Kidney (tissue), 11 donors: ENCODE data around the gene RPS15A. TPM values are rescaled to one million over a fixed set of nuclear protein-coding genes. Genes with fewer than 3 reads are reported as not detected.
"Not testable (repeated sequence)": the region's sequence is repeated elsewhere in the genome, so short reads cannot be mapped to it uniquely, and the experiment has no call there.

Experiments used
- DNase-seq, 5 donors: peaks; one replicate each; pipeline ENCODE4 v3.0.0-alpha.2; 2013 to 2020
- FAIRE-seq: peaks from 2 replicates; lab custom pipeline; 2012; peaks lifted over from hg19 to GRCh38; lab: Jason Lieb, UNC
- H3K27ac ChIP-seq, 2 donors: one replicate each; pipeline ENCODE4 v1.7.0; 2013; ENCODE audit warnings: low read depth in 2 of 2, low read length in 2 of 2, inconsistent platforms in 1 of 2
- H3K27me3 ChIP-seq: one replicate; pipeline ENCODE4 v1.7.1; 2013; ENCODE audit warnings: low read length, inconsistent platforms; ENCODE audit not compliant: control insufficient read depth, insufficient read depth
- H3K36me3 ChIP-seq, 3 donors: one replicate each; pipeline versions ENCODE4 v1.7.0 to v1.7.1; 2013; ENCODE audit warnings: low read length in 3 of 3, control low read depth in 1 of 3, inconsistent platforms in 1 of 3; ENCODE audit not compliant: insufficient read depth in 3 of 3, control insufficient read depth in 2 of 3
- H3K4me1 ChIP-seq, 3 donors: one replicate each; pipeline versions ENCODE4 v1.7.0 to v1.7.1; 2013; ENCODE audit warnings: low read length in 3 of 3, inconsistent platforms in 1 of 3, low read depth in 1 of 3; ENCODE audit not compliant: control insufficient read depth in 2 of 3, insufficient read depth in 2 of 3
- H3K4me3 ChIP-seq, 3 donors: one replicate each; pipeline versions ENCODE4 v1.7.0 to v1.8.1; 2013; ENCODE audit warnings: low read length in 3 of 3, control low read depth in 1 of 3, inconsistent platforms in 1 of 3
- H3K9ac ChIP-seq, 3 donors: one replicate each; pipeline versions ENCODE4 v1.7.0 to v1.7.1; 2013; ENCODE audit warnings: low read length in 3 of 3, control low read depth in 1 of 3, inconsistent platforms in 1 of 3
- H3K9me3 ChIP-seq, 3 donors: one replicate each; pipeline versions ENCODE4 v1.7.0 to v1.7.1; 2013; ENCODE audit warnings: low read length in 3 of 3, control low read depth in 1 of 3, inconsistent platforms in 1 of 3; ENCODE audit not compliant: control insufficient read depth in 2 of 3, insufficient read depth in 1 of 3
- intact Hi-C: fragments of 100-400 bp; cut with DNase I; formaldehyde crosslinking; loops from one replicate; pipeline ENCODE4 v1.11.1; 2022
- polyA plus RNA-seq: library from polyadenylated mRNA; stranded (reverse); fragments of 350-450 nt; fragmentation: Illumina TruSeq; extraction: RNeasy Lipid Tissue Mini Kit (QIAGEN cat#74804); gene quantifications from one replicate; pipeline ENCODE4 v1.2.3, GENCODE V29; 2014; ENCODE audit warnings: low read depth, low replicate concordance; ENCODE audit not compliant: insufficient read depth
- total RNA-seq: library from RNA; stranded (reverse); fragmentation: NEBNext Ultra II Directional; extraction: Animal tissue kit (Norgen Biotek cat#: 25700); gene quantifications from one replicate; pipeline ENCODE4 v1.2.1, GENCODE V29; 2021
- donor health status: control.
- donor health status: control.
- donor health status: DM: yes; HTN: yes; CAD: no.
- donor health status: Normal renal cell carcinoma (clear cell type).

RPS15A gene
- total and polyA plus RNA-seq, 2 donors from 2014 or later = 918 to 1,519 TPM

- H3K4me1 ChIP-seq, H3K27ac ChIP-seq, H3K9me3 ChIP-seq, H3K27me3 ChIP-seq, H3K4me3 ChIP-seq, H3K36me3 ChIP-seq, H3K9ac ChIP-seq, DNase-seq, FAIRE-seq, intact Hi-C loops: not testable (repeated sequence)
These were observed 12.5 kb downstream of the RPS15A start for GRCh38 chr16:18777664-18778063.

DNA sequence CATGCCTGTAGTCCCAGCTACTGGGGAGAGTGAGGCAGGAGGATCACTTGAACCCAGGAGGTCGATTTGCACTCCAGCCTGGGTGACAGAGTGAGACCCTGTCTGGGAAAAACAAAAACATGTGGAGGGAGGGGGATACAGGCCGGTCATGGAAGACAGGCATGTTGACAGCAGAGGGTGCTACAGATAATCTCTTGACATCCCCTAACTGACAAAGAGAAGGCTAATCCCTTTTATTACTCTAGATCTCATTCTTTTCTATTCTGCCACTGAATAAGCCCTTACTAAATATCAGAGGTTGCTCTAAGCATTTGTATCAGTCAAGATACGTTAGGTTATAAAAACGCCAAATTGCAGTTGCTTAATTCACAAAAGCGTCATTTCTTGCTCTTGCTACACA lies 13.8 kb downstream of the RPS15A start:
- H3K4me3 ChIP-seq, H3K27ac ChIP-seq, H3K9me3 ChIP-seq, FAIRE-seq, H3K27me3 ChIP-seq, H3K9ac ChIP-seq, H3K4me1 ChIP-seq, intact Hi-C loops, DNase-seq, H3K36me3 ChIP-seq: not testable (repeated sequence)

DNA sequence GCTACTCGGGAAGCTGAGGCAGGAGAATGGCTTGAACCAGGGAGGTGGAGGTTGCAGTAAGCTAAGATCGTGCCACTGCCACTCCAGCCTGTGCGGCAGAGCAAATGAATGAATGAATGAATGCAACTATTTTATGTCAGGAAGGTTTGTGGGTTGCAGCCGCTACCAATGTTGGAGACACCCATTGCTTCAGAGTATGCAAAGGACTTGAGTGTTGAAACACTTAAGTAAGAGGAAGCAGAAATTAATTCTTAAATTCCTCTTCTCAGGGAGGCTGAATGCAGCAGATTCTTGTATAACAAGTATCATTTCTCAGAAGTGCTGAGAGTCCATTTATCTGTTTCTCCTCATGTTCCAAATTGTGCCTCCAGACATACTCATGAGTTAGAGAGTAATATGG lies 15.5 kb downstream of the RPS15A start:
- FAIRE-seq, H3K4me1 ChIP-seq, H3K9me3 ChIP-seq, H3K4me3 ChIP-seq, H3K27me3 ChIP-seq, H3K27ac ChIP-seq, H3K9ac ChIP-seq, DNase-seq, H3K36me3 ChIP-seq, intact Hi-C loops: not testable (repeated sequence)

DNA sequence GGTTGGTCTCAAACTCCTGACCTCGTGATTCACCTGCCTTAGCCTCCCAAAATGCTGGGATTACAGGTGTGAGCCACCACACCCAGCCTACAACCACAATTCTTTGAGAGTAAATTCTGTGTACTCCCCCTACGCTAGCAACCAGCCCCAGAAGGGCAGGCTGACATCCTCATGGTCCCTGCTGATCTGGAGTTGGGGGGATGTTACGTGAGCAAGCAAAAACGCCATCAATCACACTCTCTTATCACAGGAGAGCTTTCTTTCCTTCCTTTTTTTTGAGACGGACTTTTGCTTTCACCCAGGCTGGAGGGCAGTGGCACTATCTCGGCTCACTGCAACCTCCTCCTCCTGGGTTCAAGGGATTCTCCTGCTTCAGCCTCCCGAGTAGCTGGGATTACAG lies 18.0 kb downstream of the RPS15A start:
- not testable (repeated sequence) for DNase-seq, FAIRE-seq

DNA sequence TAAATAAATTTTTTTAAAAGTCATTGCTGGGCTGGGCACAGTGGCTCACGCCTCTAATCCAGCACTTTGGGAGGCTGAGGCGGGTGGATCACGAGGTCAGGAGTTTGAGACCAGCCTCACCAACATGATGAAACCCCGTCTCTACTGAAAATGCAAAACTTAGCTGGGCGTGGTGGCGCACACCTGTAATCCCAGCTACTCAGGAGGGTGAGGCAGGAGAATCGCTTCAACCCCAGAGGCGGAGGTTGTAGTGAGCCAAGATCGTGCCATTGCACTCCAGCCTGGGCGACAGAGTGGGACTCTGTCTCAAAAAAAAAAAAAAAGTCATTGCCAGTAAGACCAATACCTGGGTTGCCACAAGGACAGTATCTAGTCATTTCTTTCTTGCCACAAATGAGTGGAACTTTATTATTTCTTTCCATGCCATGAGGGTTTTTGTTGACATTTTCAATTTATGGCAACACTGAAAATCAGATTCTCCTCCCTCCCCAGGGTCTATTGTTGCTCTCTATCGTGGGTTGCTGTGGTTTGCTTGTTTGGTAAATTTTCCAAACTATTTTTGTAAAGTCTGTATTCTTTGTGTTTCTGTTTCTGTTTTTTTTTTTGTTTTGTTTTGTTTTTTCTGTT lies 19.7 kb downstream of the RPS15A start:
- H3K4me1 ChIP-seq, H3K4me3 ChIP-seq, H3K9me3 ChIP-seq, H3K27me3 ChIP-seq, FAIRE-seq, intact Hi-C loops, DNase-seq, H3K9ac ChIP-seq, H3K27ac ChIP-seq, H3K36me3 ChIP-seq: not testable (repeated sequence)

More for the DNA sequence above, 18.0 kb downstream of the RPS15A start:
- H3K4me1 ChIP-seq, H3K9me3 ChIP-seq, H3K36me3 ChIP-seq, intact Hi-C loops, H3K27ac ChIP-seq, H3K27me3 ChIP-seq, H3K9ac ChIP-seq, H3K4me3 ChIP-seq: not testable (repeated sequence)

DNA sequence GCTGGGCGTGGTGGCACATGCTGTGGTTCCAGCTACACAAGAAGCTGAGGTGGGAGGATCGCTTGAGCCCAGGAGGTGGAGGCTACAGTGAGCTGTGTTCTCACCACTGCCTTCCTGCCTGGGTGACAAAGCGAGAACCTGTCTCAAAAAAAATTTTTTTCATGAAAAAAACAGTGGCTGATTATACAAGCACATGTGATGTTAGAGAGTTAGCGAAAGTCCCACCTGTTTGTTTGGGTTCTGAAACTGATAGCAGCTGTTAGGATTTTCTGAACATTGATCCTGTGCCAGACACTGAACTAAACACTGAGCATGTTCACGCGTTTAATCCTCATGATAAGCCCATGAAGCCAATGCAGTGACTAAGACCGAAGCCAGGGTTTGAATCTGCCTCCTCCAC lies 22.9 kb downstream of the RPS15A start:
- not testable (repeated sequence) for H3K27me3 ChIP-seq, FAIRE-seq

DNA sequence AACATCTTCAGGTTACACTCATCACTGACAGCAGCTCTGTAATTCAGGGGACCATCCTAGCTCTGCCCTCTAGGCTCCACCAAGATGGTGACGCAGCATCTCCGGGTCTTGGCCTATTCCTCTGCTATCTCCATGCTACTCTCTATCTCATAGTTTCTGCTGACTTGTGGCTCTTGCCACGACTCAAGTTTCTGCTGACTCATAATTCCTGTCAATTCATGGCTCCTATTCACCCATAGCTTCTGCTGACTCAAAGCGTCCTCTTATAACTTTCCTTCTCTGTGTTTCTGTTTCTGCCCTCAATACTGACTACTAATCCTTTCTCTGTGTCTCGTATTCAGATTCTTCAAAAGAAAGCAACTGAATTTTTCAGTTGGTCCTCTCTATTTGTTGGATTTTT lies 27.4 kb downstream of the RPS15A start:
- H3K4me1 ChIP-seq, H3K4me3 ChIP-seq, H3K27ac ChIP-seq, H3K27me3 ChIP-seq, intact Hi-C loops, H3K36me3 ChIP-seq, H3K9ac ChIP-seq, DNase-seq, H3K9me3 ChIP-seq, FAIRE-seq: not testable (repeated sequence)

More for the DNA sequence above, 22.9 kb downstream of the RPS15A start:
- H3K4me3 ChIP-seq, H3K36me3 ChIP-seq, H3K4me1 ChIP-seq, H3K9ac ChIP-seq, intact Hi-C loops, DNase-seq, H3K9me3 ChIP-seq, H3K27ac ChIP-seq: not testable (repeated sequence)
